ENCODE results near the gene EMILIN3.

The EMILIN3 gene

DNA sequence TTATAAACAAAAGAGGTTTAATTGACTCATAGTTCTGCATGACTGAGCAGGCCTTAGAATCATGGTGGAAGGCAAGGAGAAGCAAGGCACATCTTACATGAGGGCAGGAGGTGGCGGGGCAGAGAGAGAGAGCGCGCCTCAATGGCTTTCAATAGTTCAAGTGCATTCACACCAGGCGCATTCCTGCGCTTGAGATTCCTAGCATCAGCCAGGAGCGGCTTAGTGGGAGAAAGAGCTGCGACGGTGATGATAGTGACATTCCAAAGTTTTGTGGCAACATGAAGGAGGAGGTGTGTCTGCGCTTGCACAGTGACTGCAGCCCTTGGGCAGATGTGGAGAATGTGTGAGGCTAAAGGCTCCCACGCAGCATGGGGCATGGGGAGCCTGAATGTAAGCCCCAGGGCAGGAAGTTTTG, 25.0 kb upstream of the EMILIN3 start:
- DNase-seq: no peak

DNA sequence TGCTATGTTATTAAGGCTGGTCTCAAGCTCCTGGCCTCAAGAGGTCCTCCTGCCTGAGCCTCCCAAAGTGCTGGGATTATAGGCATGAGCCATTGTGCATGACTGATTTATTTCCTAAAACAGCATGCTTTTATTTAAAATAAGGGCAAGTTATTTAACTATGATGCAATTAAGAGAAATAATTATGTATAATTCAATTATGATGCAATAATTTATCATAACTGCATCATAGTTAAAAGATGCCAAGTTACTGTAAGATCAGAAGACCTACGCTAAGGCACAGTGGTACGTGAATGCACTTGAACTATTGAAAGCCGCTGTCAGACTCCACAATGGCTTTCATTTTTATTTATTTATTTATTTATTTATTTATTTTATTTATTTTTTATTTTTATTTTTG, 24.3 kb upstream of the EMILIN3 start:
- no peak for DNase-seq

DNA sequence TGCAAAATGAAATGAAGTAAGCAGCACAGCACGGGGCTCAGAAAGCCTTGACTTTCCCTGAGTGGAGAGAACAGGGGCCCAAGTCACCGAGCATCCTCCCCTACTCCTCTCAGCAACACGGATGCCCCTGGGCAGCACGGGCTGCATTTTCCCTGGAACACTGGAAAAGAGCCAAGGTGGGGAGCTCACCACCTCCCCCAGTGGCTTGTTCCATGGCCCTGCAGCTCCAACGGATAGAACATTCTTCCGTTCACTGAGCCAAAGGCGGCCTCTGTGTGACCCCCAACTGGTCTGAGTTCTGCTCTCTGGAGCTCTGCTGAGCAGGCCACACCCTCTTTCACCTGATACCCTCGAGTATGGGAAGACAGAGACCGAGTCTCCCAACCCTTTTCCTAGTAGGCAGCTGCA, 20.8 kb upstream of the EMILIN3 start:
- DNase-seq: no peak

DNA sequence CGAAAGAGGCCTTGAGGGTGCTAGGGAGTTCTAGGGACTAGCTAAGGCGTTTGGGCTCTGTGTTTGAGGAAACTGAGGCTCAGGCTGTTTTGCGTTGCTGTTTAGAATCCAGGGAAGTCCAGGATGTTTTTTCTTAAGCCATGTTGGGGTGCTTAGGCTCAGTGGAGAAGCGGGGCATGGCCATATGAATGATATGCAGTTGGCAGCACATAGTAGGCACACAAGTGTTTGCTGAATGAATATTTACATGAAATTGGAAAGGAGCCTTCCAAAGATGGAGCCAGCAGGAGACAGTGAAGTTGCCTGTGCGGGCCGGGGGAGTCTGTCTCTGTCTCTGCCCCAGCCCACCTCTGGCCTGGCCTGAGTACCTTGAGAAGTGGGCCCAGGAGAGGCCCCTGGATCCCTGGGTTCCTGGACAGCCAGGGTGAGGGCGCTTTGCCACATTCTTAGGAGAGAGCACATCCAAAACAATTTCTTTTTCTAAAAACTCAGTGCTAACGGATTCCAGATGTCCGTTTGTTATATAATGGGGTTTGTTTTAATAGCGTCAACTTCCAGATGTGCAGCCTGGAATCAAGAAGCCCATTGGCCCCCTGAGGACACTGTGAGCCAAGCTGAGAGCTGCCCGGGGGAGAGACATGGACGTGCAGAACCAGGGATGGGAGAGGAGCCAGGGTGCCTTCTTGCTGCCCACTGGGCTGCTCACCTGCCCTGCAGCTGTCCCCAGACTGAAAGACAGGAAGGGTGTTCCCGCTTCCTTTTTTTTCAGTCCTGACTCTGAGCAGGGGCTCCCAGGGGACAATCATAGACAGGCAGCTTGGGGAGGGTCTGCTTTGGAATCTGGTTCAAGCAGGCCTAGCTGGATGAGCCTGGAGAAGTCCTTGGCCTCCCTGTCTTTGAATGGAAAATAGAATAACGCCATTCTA, 20.1 kb upstream of the EMILIN3 start:
- no peak for DNase-seq

DNA sequence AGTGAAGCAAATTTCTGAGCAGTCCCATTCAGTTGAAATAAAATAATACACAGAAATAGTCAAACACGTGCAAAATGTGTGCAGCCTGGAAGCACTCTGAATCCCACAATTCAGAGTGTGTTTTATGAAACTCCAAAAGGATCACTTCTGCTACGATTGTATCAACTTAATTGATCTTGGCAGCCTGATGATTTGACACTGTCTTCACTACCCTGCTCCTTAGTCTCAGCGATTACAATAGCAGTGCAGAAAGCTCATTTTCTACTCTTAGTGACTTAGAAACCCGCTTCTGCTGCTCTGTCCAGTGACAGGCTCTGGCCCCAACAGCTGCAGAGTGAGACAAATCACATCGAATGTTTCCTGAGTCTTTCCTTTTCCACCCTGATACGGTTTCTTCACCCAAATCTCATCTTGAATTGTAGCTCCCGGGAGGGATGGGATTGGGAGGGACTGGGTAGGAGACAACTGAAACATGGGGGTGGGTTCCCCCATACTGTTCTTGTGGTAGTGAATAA, 16.2 kb upstream of the EMILIN3 start:
- no peak for DNase-seq

DNA sequence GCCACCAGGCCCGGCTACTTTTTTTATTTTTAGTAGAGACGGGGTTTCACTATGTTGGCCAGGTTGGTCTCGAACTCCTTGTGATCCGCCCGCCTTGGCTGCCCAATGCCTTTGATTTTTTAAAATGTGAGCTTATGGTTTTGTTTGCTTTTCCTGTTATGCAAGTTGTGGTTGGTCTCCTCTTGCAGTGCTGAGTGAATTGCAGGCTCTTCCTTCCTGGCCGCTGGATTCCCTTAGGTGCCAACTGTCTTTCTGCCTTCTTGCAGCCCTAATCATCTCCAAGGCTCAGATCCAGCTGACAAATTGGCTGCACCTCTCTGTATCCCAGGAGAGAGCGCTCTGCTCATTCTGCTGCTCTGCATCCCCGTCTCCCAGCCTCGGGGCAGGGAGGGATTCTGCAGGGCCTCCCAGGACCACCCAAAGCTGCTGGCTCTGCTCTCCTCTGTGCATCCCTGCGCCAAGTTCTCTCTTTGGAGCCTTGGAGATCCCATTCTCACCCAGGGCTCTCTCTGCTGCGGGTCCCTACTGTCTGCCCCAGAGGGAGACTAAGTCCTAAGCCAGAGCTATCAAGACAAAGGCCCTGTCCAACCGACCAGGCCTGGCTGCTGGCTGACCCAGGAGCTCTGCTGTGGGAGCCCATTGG, 14.1 kb upstream of the EMILIN3 start:
- DNase-seq: no peak

DNA sequence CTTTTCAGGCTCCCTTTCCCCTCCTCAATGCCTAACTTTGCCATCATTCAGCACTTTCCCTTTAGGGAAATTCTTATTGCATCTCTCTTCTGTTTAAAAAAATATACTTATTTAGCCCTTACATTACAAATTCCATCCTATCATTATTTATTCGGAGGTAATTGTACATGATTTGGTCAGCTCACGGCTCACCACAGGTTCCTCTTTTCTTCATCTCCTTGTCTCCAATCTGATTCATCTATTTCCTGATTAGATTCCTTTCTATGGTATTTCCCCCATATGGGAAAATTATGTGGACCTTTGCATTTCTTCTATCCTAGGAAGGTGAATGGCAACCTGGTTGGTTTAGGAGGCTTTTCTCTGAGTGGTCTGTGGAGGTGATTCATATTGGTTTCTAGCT, 12.9 kb upstream of the EMILIN3 start:
- no peak for DNase-seq

DNA sequence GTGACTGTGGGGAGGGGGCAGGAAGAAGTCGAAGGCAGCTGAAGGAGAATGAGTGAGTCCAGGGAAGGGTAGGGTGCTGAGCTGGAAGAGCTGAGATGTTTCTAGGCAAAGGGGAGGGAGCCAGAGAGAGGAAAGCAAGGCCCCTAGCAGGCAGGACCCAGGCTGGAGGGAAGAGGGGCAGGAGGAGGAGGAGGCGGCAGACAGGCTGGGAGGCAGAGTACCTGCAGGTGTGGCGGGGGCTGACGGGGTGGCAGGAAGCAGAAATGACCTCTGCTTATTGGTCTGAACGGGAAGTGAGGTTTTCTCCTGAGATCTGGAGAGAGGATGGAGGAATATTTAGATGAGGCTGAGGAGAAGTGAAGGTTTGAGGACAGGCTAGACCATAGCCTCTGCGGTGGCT, 10.7 kb upstream of the EMILIN3 start:
- DNase-seq: no peak

DNA sequence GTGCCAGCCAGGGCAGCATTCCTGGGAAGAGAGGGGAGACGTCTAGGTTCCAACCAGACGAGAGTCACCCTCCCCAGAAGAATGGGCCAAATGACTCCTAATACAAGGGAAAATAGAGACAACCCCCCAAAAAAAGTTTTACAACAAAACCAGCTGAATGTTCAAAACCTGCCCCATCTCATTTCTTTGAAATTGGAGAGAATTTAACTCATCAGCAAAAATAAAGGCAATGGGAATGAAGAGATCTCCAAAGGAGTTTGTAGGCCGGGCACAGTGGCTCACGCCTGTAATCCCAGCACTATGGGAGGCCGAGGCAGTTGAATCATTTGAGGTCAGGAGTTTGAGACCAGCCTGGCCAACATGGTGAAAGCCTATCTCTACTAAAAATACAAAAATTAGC, 9.7 kb upstream of the EMILIN3 start:
- no peak for DNase-seq

- DNase-seq: no peak
These were observed 9.2 kb upstream of the EMILIN3 start for GRCh38 chr20:41375846-41376245.

DNA sequence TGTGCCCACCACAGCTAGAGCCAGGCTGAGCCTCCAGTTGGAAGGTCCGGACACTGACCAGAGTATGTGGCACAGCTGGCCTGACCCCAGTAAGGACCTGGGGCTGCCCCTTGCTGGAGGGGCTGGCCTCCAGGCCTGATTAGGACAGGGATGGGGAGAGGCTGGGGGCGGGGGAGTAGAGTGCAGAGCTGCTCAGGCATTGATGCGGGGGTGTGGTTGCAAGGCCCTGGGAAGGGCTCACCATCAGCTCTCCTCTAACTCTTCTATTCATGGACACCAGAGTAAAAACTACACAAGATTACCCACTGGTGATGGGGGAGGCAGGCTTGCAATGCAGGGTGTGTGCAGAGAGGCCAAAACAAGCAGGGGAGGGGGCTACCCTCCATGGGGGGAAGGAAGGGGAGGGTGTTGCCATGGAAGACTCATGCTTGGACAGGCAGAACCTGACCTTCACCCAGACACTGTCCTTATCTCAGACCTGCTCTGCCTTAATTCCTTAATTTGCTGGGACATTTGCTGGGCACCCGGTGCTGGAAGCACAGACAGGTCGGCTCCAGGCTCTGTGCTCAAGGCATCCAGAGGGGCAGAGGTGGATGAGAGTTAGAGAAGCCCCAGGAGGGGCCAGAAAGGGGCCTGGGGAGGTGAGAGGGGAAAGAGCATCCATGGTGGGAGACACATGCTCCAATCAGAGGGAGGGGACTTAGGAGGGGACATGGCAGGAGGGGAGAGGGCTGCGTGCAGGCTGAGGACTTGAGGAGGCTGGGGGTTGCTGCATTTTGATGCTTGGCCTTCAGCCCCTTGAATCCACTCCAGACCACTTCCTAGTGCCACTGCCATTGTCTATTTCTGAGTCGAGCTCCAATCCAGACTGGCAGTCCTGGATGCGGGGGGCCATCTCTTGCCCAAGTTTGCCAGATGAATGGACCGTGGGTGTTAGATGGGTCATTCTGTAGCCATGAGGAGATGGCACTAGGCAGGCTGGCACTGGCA, 7.6 kb upstream of the EMILIN3 start:
- DNase-seq: no peak

DNA sequence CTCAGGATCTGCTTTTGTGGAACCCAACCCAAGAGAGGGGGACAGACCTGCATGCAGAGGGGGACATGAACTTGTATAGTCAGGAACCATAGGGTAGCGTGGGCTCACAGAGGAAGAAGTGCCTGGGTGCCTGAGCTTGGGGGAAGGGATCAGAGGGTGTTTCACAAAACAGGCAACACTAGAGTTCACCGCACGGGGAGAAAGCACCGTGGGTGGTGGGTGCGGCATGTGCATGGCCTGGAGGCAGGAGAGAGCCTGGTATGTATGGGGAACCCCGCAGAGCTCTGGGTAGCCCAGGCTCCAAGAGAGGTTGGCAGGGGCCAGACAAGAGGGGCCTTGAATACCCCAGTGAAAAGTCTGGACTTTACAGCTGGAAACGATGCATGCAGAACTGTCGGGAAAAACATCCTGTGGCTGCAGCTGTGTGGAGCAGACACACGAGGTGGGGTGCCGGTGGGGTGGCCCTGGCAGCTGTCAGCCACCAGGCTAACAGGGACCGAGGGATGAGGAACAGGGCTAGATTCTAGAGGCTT, 6.7 kb upstream of the EMILIN3 start:
- no peak for DNase-seq

DNA sequence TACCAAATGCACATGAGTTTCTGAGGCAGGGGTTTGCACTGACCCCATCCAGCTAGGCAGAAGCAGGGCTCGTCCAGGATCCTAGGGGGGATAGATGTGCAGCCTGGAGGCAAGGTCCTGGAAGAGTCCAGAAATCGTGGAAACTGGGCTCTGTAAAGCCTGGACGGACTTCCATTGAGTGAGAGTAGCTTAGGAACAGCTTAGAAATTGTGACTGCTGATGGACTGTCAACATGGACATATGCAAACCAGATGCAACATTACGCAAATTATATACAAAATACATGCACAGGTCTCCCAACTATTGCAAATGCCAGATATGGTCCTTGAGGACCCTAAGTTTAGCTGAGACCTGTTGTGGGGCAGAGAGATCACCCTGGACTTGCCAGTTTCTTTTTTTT, 4.8 kb upstream of the EMILIN3 start:
- no peak for DNase-seq

DNA sequence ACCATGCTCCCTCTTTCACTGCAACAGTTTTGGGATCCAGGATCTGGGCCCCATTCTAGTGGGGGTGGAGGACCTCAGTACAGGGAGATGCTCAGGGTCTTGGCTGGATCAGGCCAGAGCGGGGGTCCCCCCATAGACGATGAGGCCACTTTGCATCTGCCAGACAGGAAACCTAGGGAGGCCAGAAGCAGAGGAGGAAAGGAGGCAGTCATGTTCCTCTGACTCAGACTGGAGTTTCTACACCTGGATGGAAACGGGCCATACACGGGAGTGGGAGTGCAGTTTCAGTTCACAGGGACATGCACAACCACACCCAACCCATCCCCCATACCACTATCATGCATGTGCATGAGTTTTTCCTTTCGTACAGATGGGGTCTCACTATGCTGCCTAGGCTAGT, 3.6 kb upstream of the EMILIN3 start:
- DNase-seq: no peak

GRCh38 chr20:41369673-41370072, 3.1 kb upstream of the EMILIN3 start:
- no peak for DNase-seq

- no peak for DNase-seq
These were observed 1.3 kb upstream of the EMILIN3 start for GRCh38 chr20:41367956-41368355.

- no peak for DNase-seq
These were observed 726 bp upstream of the EMILIN3 start for GRCh38 chr20:41367393-41367695.

DNA sequence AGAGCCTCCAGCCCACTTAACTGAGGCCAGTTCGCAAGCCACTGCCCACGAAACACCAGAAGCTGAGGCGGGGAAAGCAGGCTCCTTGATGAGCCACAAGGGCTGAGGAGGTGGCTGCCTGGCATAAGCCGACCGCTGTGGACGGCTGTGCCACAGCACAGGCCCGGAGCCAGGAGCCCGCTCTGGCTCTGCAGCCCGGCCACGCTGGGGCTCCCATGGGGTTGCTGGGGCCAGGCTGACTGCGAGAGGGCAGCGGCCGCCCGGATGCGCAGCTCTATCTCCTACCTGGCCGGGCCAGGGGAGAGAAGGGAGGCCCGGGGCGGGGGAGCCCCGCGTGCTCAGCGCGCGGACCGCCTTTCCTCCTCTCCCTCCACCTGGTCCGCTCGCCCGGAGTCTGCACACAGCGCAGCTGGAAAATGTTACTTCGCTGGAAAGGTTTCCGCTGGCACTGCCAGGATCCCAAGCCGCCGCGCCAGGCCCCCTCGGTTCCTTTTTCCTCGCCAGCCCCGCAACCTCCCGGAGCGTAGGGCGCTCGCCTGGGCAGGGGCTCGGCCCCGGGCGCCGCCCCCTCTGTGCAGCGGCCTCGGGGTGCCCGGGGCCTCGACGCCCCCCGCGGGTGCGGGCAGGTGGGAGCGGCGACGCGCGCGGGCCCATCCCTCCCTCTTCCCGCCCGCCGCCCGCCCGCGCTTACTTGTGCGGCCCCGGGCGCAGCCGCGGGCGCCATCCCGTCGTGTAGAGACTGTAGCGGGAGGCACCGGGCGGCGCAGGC, 657 bp downstream of the EMILIN3 start:
- no peak for DNase-seq

GRCh38 chr20:41364967-41365765, 1.5 kb downstream of the EMILIN3 start:
- no peak for DNase-seq

GRCh38 chr20:41364236-41364855, 2.3 kb downstream of the EMILIN3 start:
- DNase-seq: no peak

DNA sequence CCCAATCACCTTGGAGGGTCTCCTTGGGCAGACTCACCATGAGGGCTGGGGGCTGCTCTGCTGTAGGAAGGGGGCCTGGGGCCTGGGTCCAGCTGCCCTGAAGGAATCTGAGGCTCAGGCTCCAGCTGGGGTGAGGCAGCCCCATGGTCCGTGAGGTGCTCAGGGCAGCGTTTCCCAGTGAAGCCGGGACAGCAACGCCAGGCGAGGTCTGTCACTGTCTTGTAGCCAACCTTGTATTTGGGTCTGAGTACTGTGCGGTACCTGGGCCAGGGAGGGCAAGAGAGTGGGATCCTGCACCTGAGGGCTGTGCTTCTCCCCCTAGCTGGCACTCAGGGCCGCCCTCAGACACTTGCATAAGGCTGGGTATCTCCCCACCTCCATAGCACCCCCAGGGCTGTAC, 3.0 kb downstream of the EMILIN3 start:
- DNase-seq: no peak

All from CD4-positive, alpha-beta T cell treated with Interleukin-21 for 1 hour (primary cell).